ENCODE data around the gene SMCO1.

- TF ChIP-seq ZNF202 (tag by site-specific recombination; IDR thresholded peaks at IDR 0.05; ENCODE audit: borderline replicate concordance) (no peak), ZNF76 (tag by site-specific recombination; IDR thresholded peaks at IDR 0.05; ENCODE audit: borderline replicate concordance, low read depth) (no peak), ZNF555 (tag by site-specific recombination; conservative IDR thresholded peaks at IDR 0.05) (no peak), IKZF3 (tag by site-specific recombination; IDR thresholded peaks at IDR 0.05) (no peak), ATF2 (tag by site-specific recombination; IDR thresholded peaks at IDR 0.05; ENCODE audit: low read depth) (no peak), REST (tag by site-specific recombination; IDR thresholded peaks at IDR 0.05) (no peak), ZNF19 (tag by site-specific recombination; IDR thresholded peaks at IDR 0.05; ENCODE audit: low read depth) (no peak)
Measured at GRCh38 chr3:196472286-196472685, 42.9 kb downstream of the SMCO1 start.
